ENCODE measurements around the gene KRT74. TPM values are rescaled to one million over a fixed set of nuclear protein-coding genes. Genes with fewer than 3 reads are reported as not detected.

The KRT74 gene
- total RNA-seq, 1 donor from 2014 or later: not detected

- DNase-seq (no peak), ATAC-seq (ENCODE audit: poor library complexity) (no peak)
- intact Hi-C loops (cut with DNase I): no loop called here
Measured at GRCh38 chr12:52529417-52529816, 44.2 kb downstream of the KRT74 start.

GRCh38 chr12:52528641-52529143, 45.0 kb downstream of the KRT74 start:
- intact Hi-C loops (cut with DNase I): no loop called here
- ATAC-seq (ENCODE audit: poor library complexity): no peak
- DNase-seq: no peak

GRCh38 chr12:52527121-52527800, 46.4 kb downstream of the KRT74 start:
- ATAC-seq (ENCODE audit: poor library complexity) (no peak), DNase-seq (no peak)
- intact Hi-C loops (cut with DNase I): no loop called here

- intact Hi-C loops (cut with DNase I): no loop called here
- DNase-seq (no peak), ATAC-seq (ENCODE audit: poor library complexity) (no peak)
Measured at GRCh38 chr12:52526511-52526951, 47.1 kb downstream of the KRT74 start.

- DNase-seq (no peak), ATAC-seq (ENCODE audit: poor library complexity) (no peak)
- intact Hi-C loops (cut with DNase I): no loop called here
Measured at GRCh38 chr12:52525661-52526499, 47.8 kb downstream of the KRT74 start.

- no peak for ATAC-seq (ENCODE audit: poor library complexity)
- intact Hi-C loops (cut with DNase I): no loop called here
- DNase-seq: no peak
Measured at GRCh38 chr12:52524898-52525591, 48.6 kb downstream of the KRT74 start.

GRCh38 chr12:52524241-52524897, 49.3 kb downstream of the KRT74 start:
- intact Hi-C loops (cut with DNase I): no loop called here
- DNase-seq (no peak), ATAC-seq (ENCODE audit: poor library complexity) (no peak)

- DNase-seq (no peak), ATAC-seq (ENCODE audit: poor library complexity) (no peak)
- intact Hi-C loops (cut with DNase I): no loop called here
Measured at GRCh38 chr12:52523824-52524223, 49.8 kb downstream of the KRT74 start.

GRCh38 chr12:52522346-52523011, 51.2 kb downstream of the KRT74 start:
- intact Hi-C loops (cut with DNase I): no loop called here
- peak; percentile 61 for ATAC-seq (ENCODE audit: poor library complexity)

GRCh38 chr12:52521568-52522266, 51.9 kb downstream of the KRT74 start:
- DNase-seq (no peak), ATAC-seq (ENCODE audit: poor library complexity) (no peak)
- intact Hi-C loops (cut with DNase I): no loop called here

More at GRCh38 chr12:52522346-52523011, 51.2 kb downstream of the KRT74 start:
- no peak for DNase-seq

GRCh38 chr12:52521175-52521567, 52.5 kb downstream of the KRT74 start:
- intact Hi-C loops (cut with DNase I): no loop called here

GRCh38 chr12:52519826-52520662, 53.6 kb downstream of the KRT74 start, which contains the start of gene KRT5:
Gene KRT5, minus strand, starts transcription at chr12:52520394. Its CDS starts 98 bp downstream, at chr12:52520296.
- ATAC-seq (ENCODE audit: poor library complexity): no peak
- intact Hi-C loops (cut with DNase I): loop anchor here (10.0 kb wide), 1 partner anchor 155 kb away; the partner anchor contains the start of gene KRT85
- DNase-seq: no peak

More at GRCh38 chr12:52521175-52521567, 52.5 kb downstream of the KRT74 start:
- DNase-seq (no peak), ATAC-seq (ENCODE audit: poor library complexity) (no peak)

GRCh38 chr12:52519387-52519703, 54.3 kb downstream of the KRT74 start:
- intact Hi-C loops (cut with DNase I): loop anchor here (10.0 kb wide), 1 partner anchor 155 kb away; the partner anchor contains the start of gene KRT85
- no peak for DNase-seq
- ATAC-seq (ENCODE audit: poor library complexity): no peak

- ATAC-seq (ENCODE audit: poor library complexity) (no peak), DNase-seq (no peak)
- intact Hi-C loops (cut with DNase I): loop anchor here (10.0 kb wide), 1 partner anchor 154 kb away; the partner anchor contains the start of gene KRT85
Measured at GRCh38 chr12:52518574-52519386, 54.9 kb downstream of the KRT74 start.

- intact Hi-C loops (cut with DNase I): loop anchor here (10.0 kb wide), 1 partner anchor 153 kb away; the partner anchor contains the start of gene KRT85
- DNase-seq: no peak
- no peak for ATAC-seq (ENCODE audit: poor library complexity)
Measured at GRCh38 chr12:52517888-52518287, 55.8 kb downstream of the KRT74 start.

All from Right ventricle myocardium superior (tissue), 1 donor.